Activated naive CD4-positive, alpha-beta T cell treated with anti-CD3 and anti-CD28 coated beads, Interleukin-2, amount 50 U/mL, for 16 hours (primary cell): ENCODE measurements around the gene GTF2H2.
"Not testable (repeated sequence)": the region's sequence is repeated elsewhere in the genome, so short reads cannot be mapped to it uniquely, and the experiment has no call there.

Experiments used
- DNase-seq: peaks from one replicate; pipeline ENCODE4 v3.0.0-alpha.2; 2020

GTF2H2 gene

GRCh38 chr5:71011194-71011792 is 56.2 kb downstream of the GTF2H2 start:
- no peak for DNase-seq

- DNase-seq, result not testable (repeated sequence)
These were observed 60.5 kb downstream of the GTF2H2 start for GRCh38 chr5:71006983-71007382.
